HG03097 (cell line): ENCODE measurements around the gene FPR3.
"Not testable (repeated sequence)": the region's sequence is repeated elsewhere in the genome, so short reads cannot be mapped to it uniquely, and the experiment has no call there.

Experiments used
- ATAC-seq: cut with Tn5 transposase; IDR thresholded peaks from one replicate; pipeline ENCODE4 v1.9.1; 2021; ENCODE audit not compliant: unreplicated experiment, low FRiP score

FPR3 gene

DNA sequence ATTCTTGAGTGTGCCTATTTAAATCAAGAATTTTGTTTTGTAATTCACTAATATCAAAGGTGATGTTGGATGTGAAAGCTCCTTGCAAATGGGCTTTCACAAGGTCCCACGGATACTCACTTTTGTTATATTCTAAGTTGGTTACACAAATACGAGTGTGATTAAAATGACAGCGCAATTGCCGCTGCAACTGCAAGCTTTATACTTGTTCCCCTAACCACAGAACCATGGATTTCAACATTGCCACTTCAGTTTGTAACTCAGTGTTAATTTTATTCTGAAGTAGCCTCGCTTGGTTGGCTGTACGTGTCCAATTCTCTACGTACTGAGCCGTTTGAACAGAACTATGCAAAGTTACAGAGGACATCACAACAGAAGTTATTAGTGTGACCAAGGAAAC is 10.4 kb downstream of the FPR3 start:
- not testable (repeated sequence) for ATAC-seq

GRCh38 chr19:51806571-51806970 is 11.6 kb downstream of the FPR3 start:
- ATAC-seq, result not testable (repeated sequence)

- ATAC-seq, result no peak
These were observed 12.2 kb downstream of the FPR3 start for GRCh38 chr19:51807111-51807701.

- ATAC-seq, result no peak
These were observed 13.0 kb downstream of the FPR3 start for GRCh38 chr19:51807925-51808324.

DNA sequence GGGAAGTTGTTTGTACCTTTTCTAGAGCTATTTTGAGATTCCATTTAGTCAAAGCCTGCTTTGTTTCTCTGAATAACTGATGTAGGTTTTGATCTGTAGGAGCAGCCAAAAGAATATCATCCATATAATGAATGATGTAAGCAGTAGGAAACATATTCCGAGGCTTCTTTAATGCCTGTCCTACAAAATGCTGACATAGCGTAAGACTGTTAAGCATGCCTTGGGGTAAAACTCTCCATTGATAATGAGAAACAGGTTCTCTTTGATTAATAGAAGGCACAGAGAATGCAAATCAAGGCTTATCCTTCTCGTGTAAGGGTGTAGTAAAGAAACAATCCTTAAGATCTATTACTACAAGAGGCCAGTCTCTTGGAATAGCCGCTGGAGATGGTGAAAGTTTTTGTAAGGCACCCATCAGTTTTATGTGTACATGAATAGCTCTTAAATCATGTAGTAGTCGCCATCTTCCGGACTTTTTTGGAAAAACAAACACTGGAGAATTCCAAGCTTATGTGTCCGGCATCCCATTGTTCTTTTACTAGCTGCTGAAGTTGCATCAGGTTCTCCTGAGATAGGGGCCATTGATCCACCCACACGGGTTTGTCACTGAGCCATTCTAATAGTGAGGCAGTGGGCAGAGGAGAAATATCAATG is 13.5 kb downstream of the FPR3 start:
- ATAC-seq, result no peak

DNA sequence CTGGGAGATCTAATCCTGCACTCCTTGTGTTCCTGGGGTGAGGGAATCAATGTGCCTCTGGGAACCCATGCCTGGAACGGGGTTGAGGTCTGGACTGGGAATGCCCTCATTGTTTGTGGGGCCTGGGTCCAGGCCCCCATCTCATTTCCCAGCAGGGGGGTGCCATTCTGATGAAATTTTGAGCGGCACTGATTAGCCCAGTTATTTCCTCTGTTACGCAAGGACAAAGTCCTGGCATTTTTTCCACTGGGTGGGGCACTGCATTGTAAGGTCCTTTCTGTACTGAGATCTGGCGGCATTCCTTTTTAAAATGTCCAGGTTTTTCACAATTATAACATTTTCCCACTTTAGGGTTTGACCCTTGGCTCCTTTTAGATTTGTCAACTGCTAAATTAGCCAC is 14.8 kb downstream of the FPR3 start:
- no peak for ATAC-seq

GRCh38 chr19:51810223-51810622 is 15.3 kb downstream of the FPR3 start:
- no peak for ATAC-seq

- ATAC-seq, result no peak
These were observed 16.4 kb downstream of the FPR3 start for GRCh38 chr19:51811344-51811743.

- no peak for ATAC-seq
These were observed 20.1 kb downstream of the FPR3 start for GRCh38 chr19:51815043-51815442.

DNA sequence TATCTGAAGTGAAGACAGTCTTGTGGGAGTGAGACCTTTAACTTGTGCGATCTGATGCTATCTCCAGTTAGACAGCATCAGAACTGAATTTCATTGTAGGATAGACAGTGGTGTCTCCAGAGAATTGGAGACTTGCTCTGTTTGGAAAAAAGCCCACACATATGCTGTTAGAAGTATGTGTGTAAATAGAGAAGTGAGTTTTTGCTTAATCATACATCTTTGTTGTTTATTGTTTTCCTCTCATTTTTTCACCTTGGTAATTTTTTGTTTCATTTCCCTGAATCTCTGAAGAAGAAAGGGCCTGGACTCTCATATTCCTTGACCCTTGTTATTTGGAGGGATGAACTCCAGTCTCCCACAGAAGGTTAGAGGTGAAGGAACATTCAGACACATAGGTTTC is 21.8 kb downstream of the FPR3 start:
- ATAC-seq, result no peak

DNA sequence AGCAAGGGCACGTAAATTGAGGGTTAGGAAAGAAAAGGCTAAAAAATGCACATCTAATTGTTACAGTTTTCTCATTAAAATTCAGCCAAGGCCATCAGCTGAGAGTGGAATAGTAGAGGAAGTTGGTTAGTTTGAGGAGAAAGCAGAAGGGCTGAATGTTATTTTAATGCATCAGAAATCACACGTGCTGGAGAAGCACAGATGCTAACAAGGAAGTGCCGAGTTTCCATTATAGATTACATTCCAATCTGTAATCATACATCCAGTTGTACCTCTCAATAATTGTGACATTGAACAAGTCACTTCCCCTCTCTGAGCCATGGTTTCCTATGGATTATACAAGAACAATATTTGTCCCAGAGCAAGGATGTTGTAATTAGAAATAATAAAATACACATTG is 25.1 kb downstream of the FPR3 start:
- ATAC-seq, result no peak

DNA sequence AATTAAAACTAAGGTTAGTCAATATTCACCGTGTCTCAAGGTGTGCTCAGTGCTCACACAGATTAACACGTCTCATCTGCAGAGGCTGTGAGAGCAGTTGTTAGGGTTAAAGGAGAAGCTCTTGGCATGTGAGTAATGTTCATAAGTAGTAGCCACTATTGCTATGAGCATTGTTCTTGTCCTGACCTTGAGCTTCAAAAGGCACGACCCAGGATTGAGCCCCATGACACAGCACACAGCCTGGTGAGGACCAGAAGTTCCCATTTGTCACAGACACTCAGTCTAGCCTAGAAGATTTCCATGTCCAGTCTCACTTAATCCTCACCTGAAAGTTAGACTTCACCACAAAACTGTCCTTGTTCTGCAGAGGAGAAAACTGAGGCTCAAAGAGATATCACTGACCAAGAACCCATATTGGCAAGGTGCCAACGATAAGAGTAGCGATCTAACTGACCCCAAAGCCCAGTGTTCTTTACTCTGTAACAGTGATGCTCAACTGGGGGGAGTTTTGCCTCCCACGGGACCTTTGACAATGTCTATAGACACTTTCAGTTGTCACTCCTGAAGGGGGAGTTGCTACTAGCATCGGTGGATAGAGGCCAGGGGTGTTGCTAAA is 26.0 kb downstream of the FPR3 start:
- ATAC-seq, result no peak

DNA sequence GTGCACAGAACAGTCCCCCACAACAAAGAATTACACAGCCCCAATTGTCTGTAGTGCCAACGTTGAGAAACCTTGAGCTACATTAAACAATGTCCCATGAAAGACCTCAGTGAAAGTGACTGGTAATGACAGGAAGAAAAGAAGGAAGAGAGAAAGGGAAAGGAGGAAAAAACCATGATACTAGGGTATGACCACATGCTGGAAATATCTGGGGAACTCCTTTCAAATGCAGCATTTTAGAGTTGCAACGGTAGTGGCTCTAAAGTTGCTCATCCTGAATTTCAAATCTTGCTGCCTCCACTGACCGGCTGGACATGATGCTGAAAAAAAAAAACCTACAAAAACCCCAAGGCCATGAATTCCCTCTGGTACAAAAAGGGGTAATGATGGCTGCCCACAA is 26.5 kb downstream of the FPR3 start:
- no peak for ATAC-seq

- ATAC-seq, result no peak
These were observed 27.0 kb downstream of the FPR3 start for GRCh38 chr19:51821921-51822320.

GRCh38 chr19:51822325-51822724 is 27.4 kb downstream of the FPR3 start:
- no peak for ATAC-seq

DNA sequence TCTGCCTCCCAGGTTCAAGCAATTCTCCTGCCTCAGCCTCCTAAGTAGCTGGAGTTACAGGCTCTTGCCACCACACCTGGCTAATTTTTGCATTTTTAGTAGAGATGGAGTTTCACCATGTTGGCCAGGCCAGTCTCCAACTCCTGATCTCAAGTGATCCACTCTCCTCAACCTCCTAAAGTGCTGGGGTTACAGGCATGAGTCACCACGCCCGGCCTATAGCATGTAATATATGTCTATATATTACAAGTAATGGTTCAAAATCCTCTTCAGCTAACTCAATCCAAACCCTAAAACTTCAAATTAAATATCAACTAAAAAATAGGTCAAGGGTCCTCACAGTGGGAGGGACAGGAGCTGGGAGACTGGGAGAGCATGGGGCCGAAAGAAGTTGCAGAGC is 28.0 kb downstream of the FPR3 start:
- ATAC-seq, result no peak

- no peak for ATAC-seq
These were observed 29.5 kb downstream of the FPR3 start for GRCh38 chr19:51824281-51825005.

DNA sequence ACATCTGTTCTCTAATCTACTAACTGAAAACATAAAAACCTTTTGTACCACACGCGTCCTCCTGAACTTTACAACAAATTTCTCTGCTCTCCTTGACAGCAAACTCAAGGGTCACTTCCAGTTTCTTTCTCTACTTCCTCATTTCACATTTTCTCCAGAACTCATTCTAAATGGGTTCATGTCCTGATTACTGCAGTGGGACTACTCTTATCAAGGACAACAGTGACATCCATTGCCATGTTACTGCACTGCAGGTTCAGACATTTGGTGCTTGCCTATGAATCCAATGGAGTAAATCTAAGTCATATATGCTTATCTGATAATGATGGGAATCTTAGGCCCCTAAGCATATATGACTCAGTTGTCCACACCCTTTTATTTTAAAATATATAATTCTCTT is 35.3 kb downstream of the FPR3 start:
- ATAC-seq, result no peak

GRCh38 chr19:51837145-51837544 is 42.2 kb downstream of the FPR3 start:
- no peak for ATAC-seq

DNA sequence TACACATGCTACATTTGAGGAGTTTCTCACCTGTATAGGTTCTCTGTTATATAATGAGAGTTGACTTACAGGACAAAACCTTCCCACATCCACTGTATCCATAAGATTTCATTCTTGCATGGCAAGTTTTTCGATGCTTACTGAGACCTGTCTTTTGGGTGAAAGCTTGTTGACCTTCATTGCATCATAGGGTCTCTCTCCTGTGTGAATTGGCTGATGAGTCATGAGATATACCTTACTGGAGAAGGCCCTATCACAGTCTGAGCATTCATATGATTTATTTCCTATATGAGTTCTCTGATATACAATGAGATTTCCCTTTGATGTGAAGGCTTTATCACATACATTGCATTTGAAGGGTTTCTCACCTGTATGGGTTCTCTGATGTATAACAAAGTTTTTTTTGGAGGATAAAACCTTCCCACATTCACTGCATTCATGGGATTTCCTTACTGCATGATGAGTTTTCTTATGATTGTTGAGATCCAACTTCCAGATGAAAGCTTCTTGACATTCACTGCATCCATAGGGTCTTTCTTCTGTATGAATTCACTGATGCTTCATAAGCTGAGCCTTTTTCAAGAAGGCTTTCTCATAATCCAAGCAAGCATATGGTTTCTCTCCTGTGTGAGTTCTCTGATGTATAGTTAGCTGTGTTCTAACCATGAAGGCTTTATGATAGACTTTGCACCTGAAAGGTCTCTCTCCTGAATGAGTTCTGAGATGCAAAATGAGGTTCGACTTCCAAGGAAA is 67.1 kb downstream of the FPR3 start:
- no peak for ATAC-seq

GRCh38 chr19:51873097-51873496 is 78.1 kb downstream of the FPR3 start:
- ATAC-seq, result no peak
